ENCODE data around the gene NCOA7. TPM values are rescaled to one million over a fixed set of nuclear protein-coding genes. Genes with fewer than 3 reads are reported as not detected.
"Not testable (repeated sequence)": the region's sequence is repeated elsewhere in the genome, so short reads cannot be mapped to it uniquely, and the experiment has no call there.

NCOA7 gene
- total RNA-seq, 1 experiment from 2014 or later, result 37.3 TPM

DNA sequence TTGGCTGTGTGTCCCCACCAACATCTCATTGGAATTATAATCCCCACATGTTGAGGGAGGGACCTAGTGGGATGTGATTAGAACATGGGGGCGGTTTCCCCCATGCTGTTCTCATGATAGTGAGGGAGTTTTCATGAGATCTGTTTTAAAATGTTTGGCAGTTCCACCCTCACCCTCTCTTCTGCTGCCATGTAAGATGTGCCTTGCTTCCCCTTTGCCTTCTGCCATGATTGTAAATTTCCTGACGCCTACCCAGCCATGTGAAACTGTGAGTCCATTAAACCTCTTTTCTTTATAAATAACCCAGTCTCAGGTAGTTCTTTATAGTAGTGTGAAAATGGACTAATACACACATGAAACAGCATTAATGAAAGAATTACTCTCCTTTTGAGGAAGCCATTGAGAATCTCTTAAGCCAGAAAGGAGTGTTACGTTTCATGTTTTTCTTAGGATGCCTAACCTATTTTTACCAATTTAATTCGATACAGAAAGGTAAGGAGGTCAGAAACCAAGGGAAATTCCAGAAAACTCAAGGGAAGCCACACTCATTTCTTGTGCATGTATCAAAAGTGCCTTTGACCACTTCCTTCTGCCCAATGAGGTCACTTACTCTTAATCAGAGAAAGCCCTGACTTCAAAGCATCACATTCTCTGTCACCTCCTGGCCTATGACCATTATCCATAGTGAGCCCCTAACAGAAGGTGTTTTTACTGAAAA lies 141.1 kb downstream of the NCOA7 start:
- ChIA-PET POLR2A (interaction anchor here (0.5 kb wide), 1 partner anchor 1604 kb away, joined by 3 read pairs; no protein-coding TSS in a partner anchor), CTCF (no interaction called here)
- ATAC-seq (no peak), DNase-seq (ENCODE audit: low read depth, low spot score) (no peak)
- in situ Hi-C loops (cut with HindIII; ENCODE audit: low pct_unique_long_range_greater_than_20kb, low sequenced_read_pairs), result no loop called here
- Histone ChIP-seq H3K4me3 (ENCODE audit: low read depth in 2 of 2, low read length in 2 of 2) (no peak overlapping the region), H3K4me1 (ENCODE audit: control insufficient read depth, insufficient read depth, low read length) (no peaks in the 10 kb centered on the region), H3K27ac (ENCODE audit: low read length) (no peak overlapping the region), H3K9me3 (ENCODE audit: control insufficient read depth, insufficient read depth, low read depth, low read length) (no peaks in the 10 kb centered on the region), H3K27me3 (ENCODE audit: control insufficient read depth, insufficient read depth, low read length) (no peaks in the 10 kb centered on the region), H3K36me3 (ENCODE audit: control insufficient read depth, insufficient read depth, low read length) (peaks cover 8% of the 10 kb centered on the region; the same call in 1 of the 2 replicates)
- no TSS peak for BruUV-seq (replicated peaks)
- TF ChIP-seq, protein P1, sequence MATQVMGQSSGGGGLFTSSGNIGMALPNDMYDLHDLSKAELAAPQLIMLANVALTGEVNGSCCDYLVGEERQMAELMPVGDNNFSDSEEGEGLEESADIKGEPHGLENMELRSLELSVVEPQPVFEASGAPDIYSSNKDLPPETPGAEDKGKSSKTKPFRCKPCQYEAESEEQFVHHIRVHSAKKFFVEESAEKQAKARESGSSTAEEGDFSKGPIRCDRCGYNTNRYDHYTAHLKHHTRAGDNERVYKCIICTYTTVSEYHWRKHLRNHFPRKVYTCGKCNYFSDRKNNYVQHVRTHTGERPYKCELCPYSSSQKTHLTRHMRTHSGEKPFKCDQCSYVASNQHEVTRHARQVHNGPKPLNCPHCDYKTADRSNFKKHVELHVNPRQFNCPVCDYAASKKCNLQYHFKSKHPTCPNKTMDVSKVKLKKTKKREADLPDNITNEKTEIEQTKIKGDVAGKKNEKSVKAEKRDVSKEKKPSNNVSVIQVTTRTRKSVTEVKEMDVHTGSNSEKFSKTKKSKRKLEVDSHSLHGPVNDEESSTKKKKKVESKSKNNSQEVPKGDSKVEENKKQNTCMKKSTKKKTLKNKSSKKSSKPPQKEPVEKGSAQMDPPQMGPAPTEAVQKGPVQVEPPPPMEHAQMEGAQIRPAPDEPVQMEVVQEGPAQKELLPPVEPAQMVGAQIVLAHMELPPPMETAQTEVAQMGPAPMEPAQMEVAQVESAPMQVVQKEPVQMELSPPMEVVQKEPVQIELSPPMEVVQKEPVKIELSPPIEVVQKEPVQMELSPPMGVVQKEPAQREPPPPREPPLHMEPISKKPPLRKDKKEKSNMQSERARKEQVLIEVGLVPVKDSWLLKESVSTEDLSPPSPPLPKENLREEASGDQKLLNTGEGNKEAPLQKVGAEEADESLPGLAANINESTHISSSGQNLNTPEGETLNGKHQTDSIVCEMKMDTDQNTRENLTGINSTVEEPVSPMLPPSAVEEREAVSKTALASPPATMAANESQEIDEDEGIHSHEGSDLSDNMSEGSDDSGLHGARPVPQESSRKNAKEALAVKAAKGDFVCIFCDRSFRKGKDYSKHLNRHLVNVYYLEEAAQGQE (IDR thresholded peaks at IDR 0.05; ENCODE audit: insufficient read depth in 1 of 2, low read depth in 2 of 2, low read length in 1 of 2), result no peak
- TF ChIP-seq SIN3A (IDR thresholded peaks at IDR 0.05; ENCODE audit: borderline replicate concordance, insufficient read depth, low read depth, low read length) (no peak), POLR2AphosphoS5 (IDR thresholded peaks at IDR 0.05; ENCODE audit: low read depth, low read length) (no peak), TCF7L2 (IDR thresholded peaks at IDR 0.05; ENCODE audit: low read depth, low read length) (no peak)
- TF ChIP-seq, protein P2, sequence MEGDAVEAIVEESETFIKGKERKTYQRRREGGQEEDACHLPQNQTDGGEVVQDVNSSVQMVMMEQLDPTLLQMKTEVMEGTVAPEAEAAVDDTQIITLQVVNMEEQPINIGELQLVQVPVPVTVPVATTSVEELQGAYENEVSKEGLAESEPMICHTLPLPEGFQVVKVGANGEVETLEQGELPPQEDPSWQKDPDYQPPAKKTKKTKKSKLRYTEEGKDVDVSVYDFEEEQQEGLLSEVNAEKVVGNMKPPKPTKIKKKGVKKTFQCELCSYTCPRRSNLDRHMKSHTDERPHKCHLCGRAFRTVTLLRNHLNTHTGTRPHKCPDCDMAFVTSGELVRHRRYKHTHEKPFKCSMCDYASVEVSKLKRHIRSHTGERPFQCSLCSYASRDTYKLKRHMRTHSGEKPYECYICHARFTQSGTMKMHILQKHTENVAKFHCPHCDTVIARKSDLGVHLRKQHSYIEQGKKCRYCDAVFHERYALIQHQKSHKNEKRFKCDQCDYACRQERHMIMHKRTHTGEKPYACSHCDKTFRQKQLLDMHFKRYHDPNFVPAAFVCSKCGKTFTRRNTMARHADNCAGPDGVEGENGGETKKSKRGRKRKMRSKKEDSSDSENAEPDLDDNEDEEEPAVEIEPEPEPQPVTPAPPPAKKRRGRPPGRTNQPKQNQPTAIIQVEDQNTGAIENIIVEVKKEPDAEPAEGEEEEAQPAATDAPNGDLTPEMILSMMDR (IDR thresholded peaks at IDR 0.05), result no peak
- intact Hi-C loops (cut with micrococcal nuclease; ENCODE audit: unreplicated experiment), result no loop called here

DNA sequence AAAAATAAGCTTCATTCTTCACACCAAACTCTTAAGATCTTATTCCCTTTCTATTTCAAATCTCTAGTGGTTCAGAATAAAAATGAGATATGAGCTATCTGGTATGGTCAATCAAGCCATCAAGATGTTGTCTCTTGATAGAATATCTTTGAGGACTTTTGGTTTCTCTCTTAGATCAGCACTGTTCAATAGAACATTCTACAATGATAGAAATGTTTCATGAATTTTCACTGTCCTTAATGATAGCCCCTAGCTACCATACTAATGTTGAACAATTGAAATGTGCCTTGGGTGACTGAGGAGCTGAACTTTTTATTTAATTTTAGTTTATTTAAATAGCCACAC lies 141.7 kb downstream of the NCOA7 start:
- intact Hi-C loops (cut with micrococcal nuclease; ENCODE audit: unreplicated experiment) (no loop called here), in situ Hi-C loops (cut with HindIII; ENCODE audit: low pct_unique_long_range_greater_than_20kb, low sequenced_read_pairs) (no loop called here)
- ChIA-PET POLR2A (interaction anchor here (0.5 kb wide), 1 partner anchor 1604 kb away, joined by 3 read pairs; no protein-coding TSS in a partner anchor), CTCF (no interaction called here)
- DNase-seq (ENCODE audit: low read depth, low spot score) (no peak), ATAC-seq (no peak)
- BruUV-seq (replicated peaks), result no TSS peak
- Histone ChIP-seq H3K4me1 (ENCODE audit: control insufficient read depth, insufficient read depth, low read length) (no peaks in the 10 kb centered on the region), H3K27ac (ENCODE audit: low read length) (no peak overlapping the region), H3K36me3 (ENCODE audit: control insufficient read depth, insufficient read depth, low read length) (peaks cover 8% of the 10 kb centered on the region; the same call in 1 of the 2 replicates), H3K27me3 (ENCODE audit: control insufficient read depth, insufficient read depth, low read length) (no peaks in the 10 kb centered on the region), H3K4me3 (ENCODE audit: low read depth in 2 of 2, low read length in 2 of 2) (no peak overlapping the region), H3K9me3 (ENCODE audit: control insufficient read depth, insufficient read depth, low read depth, low read length) (no peaks in the 10 kb centered on the region)
- TF ChIP-seq TCF7L2 (IDR thresholded peaks at IDR 0.05; ENCODE audit: low read depth, low read length), result no peak
- TF ChIP-seq, protein P2 (IDR thresholded peaks at IDR 0.05), result no peak

DNA sequence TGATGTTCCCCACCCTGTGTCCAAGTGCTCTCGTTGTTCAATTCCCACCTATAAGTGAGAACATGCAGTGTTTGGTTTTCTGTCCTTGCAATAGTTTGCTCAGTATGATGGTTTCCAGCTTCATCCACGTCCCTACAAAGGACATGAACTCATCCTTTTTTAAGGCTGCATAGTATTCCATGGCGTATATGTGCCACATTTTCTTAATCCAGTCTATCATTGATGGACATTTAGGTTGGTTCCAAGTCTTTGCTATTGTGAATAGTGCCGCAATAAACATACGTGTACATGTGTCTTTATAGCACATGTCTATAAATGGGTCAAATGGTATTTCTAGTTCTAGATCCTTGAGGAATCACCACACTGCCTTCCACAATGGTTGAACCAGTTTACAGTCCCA lies 144.8 kb downstream of the NCOA7 start:
- H3K27me3 ChIP-seq (ENCODE audit: control insufficient read depth, insufficient read depth, low read length); DNase-seq (ENCODE audit: low read depth, low spot score); ATAC-seq; intact Hi-C loops (cut with micrococcal nuclease; ENCODE audit: unreplicated experiment); H3K4me1 ChIP-seq (ENCODE audit: control insufficient read depth, insufficient read depth, low read length); CTCF ChIA-PET; BruUV-seq (replicated peaks); H3K27ac ChIP-seq (ENCODE audit: low read length); H3K4me3 ChIP-seq (ENCODE audit: low read depth in 2 of 2, low read length in 2 of 2); H3K36me3 ChIP-seq (ENCODE audit: control insufficient read depth, insufficient read depth, low read length); H3K9me3 ChIP-seq (ENCODE audit: control insufficient read depth, insufficient read depth, low read depth, low read length); in situ Hi-C loops (cut with HindIII; ENCODE audit: low pct_unique_long_range_greater_than_20kb, low sequenced_read_pairs): not testable (repeated sequence)
- POLR2A ChIA-PET, result interaction anchor here (0.6 kb wide), 1 partner anchor 184 kb away, joined by 3 read pairs; no protein-coding TSS in a partner anchor

Measured in Panc1 (cell line).